ENCODE data around the gene OR52E4.

OR52E4 gene

DNA sequence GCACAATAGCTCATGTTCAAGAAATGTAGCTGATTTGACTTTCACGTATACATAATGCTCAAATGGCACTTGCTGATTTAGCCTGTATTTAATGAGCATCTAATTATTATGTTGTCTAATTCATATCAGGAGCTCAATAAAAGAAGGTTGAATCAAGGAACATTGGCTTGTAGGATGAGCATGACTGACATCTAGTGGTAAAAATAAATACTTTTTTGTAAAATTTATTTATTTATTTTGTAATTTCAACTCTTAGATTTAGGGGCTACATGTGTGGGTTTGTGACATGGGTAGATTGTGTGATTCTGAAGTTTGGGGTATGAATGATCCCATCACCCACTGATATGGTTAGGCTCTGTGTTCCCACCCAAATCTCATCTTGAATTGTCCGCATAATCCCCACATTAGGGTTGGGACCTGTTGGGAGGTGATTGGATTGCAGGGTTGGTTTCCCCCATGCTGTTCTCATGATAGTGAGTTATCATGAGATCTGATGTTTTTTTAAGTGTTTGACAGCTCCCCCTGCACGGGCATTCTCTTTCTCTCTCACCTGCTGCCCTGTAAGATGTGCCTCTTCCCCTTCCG, 10.9 kb downstream of the OR52E4 start:
- in situ Hi-C loops (cut with HindIII; ENCODE audit: low pct_unique_long_range_greater_than_20kb, low sequenced_read_pairs): no loop called here
- peak in 1 of 2 experiments; percentile 9 for DNase-seq (ENCODE audit: low read depth in 1 of 2, low spot score in 1 of 2)
- TF ChIP-seq JUND (IDR thresholded peaks at IDR 0.05; ENCODE audit: low read depth): no peak

DNA sequence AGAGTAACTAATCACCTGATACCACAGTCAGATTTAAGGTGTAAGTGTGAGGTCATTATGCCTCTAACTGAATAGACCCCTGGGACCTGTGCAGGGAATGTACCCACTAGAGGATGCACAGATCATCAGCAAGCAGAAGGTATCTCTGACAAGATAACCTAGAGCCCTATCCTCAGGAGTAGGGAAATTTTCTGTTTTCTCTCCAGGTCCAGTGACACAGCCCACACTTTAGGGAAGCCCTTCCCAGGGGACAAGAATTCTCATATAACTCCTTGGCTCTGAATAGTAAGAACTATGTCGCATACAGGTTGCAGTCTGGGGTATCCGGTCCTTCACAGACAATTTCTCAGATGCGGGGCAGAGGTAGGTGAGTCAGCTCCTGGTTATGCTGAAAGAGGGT, 12.5 kb downstream of the OR52E4 start, which contains the start of gene OR52E5:
OR52E5 (plus strand) TSS at position 301 of the 400 bp plus-strand sequence. CDS start 7,569 bp downstream, outside the sequence.
- in situ Hi-C loops (cut with HindIII; ENCODE audit: low pct_unique_long_range_greater_than_20kb, low sequenced_read_pairs): no loop called here
- no peak for DNase-seq (ENCODE audit: low read depth in 1 of 2, low spot score in 1 of 2)
- TF ChIP-seq JUND (IDR thresholded peaks at IDR 0.05; ENCODE audit: low read depth): no peak

DNA sequence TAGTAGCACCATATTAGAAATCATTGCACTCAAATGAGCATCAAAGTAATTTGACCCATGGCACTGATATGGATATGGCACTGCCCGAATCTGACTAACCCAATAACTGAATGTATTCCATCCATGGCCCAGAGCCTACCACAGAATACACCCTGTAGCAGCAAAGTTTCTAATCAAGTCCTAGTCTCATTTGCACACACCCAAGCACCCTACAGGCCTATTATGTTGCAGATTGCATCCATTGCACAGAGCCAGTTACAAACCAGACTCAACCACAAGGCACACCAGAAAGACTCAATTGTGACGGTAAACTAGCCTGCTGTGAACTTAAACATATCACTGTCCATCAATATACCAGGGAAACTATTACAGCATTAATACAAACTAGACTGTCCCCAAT, 19.1 kb downstream of the OR52E4 start:
- DNase-seq (ENCODE audit: low read depth in 1 of 2, low spot score in 1 of 2): no peak
- TF ChIP-seq JUND (IDR thresholded peaks at IDR 0.05; ENCODE audit: low read depth): no peak
- in situ Hi-C loops (cut with HindIII; ENCODE audit: low pct_unique_long_range_greater_than_20kb, low sequenced_read_pairs): no loop called here

DNA sequence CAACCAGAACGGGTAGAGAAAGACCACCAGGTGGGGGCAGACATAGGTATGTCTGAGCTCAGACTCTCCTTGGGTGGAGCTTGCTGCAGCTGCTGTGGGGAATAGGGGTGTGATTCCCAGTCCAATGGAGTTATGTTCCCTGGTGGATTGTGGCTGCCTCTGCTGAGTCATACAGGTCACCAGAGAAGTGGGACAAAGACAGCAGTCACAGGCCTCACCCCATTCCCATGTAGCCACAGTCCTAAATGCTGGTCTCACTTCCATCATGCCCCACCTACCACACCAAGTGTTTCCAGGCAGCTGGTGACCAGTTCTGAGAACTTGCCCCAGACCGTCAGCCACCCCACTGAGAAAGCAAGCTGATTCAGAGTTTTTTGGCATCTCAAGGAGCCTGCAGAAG, 30.1 kb downstream of the OR52E4 start:
- DNase-seq (ENCODE audit: low read depth in 1 of 2, low spot score in 1 of 2): no peak
- TF ChIP-seq JUND (IDR thresholded peaks at IDR 0.05; ENCODE audit: low read depth): no peak
- in situ Hi-C loops (cut with HindIII; ENCODE audit: low pct_unique_long_range_greater_than_20kb, low sequenced_read_pairs): no loop called here

DNA sequence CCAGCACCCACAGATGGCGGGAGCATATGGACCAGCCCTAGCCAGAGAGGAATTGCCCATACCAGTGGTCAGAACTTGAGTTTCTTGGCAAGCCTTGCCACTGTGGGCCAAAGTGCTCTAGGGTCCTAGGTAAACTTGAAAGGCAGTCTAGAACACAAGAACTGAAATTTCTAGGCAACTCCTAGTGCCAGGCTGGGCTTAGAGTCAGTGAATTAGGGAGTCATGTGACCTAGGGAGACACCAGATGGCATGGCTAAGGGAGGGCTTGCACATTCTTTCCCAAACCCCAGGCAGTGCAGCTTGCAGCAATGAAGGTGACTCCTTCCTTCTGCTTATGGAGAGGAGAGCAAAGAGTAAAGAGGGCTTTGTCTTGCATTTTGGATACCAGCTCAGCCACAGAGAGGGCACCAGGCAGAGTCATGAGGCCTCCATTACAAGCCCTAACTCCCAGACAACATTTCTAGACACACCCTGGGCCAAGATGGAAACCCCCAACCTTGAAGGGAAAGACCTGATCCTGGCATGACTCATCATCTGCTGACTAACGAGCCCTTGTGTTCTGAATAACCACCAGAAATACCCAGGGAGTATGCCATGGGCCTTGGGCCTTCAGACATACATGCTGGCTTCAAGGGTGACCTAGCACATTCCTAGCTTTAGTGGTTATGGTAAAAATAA, 42.5 kb downstream of the OR52E4 start:
- no peak for DNase-seq (ENCODE audit: low read depth in 1 of 2, low spot score in 1 of 2)
- in situ Hi-C loops (cut with HindIII; ENCODE audit: low pct_unique_long_range_greater_than_20kb, low sequenced_read_pairs): no loop called here
- TF ChIP-seq JUND (IDR thresholded peaks at IDR 0.05; ENCODE audit: low read depth): no peak

DNA sequence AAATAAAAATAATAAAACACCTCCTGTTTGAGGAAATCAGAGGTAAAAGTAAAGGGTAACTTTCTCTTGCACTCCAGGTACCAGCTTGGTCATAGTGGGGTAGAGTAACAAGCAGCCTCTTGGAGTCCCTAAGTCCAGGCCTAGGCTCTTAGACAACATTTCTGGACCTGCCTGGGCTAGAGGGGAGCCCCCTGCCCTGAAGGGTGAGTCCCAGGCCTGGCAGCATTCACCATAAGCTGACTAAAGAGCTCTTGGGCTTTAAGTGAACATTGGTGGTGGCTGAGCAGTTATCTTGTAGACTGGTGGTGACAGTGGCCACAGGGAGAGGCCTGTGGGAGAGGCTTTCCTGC, 43.0 kb downstream of the OR52E4 start:
- DNase-seq (ENCODE audit: low read depth in 1 of 2, low spot score in 1 of 2): no peak
- in situ Hi-C loops (cut with HindIII; ENCODE audit: low pct_unique_long_range_greater_than_20kb, low sequenced_read_pairs): no loop called here
- TF ChIP-seq JUND (IDR thresholded peaks at IDR 0.05; ENCODE audit: low read depth): no peak

DNA sequence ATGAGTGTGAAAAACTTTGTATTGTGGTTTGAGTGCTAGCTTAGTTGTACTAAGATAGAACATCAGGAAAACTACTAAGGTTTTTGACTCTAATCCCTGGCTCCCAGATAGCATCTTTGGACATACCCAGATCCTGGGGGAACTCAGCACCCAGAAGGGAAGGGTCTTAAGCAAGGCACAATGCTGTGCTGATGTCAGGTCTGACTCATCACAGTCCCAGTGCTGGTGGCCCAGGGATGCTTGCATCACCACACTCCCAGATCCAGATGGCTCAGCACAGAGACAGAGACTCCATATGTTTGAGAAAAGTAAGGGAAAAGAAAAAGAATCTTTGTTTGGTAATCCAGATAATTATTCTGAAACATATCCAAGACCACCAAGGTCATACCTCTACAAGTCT, 43.4 kb downstream of the OR52E4 start:
- in situ Hi-C loops (cut with HindIII; ENCODE audit: low pct_unique_long_range_greater_than_20kb, low sequenced_read_pairs): no loop called here
- DNase-seq (ENCODE audit: low read depth in 1 of 2, low spot score in 1 of 2): no peak
- TF ChIP-seq JUND (IDR thresholded peaks at IDR 0.05; ENCODE audit: low read depth): no peak

DNA sequence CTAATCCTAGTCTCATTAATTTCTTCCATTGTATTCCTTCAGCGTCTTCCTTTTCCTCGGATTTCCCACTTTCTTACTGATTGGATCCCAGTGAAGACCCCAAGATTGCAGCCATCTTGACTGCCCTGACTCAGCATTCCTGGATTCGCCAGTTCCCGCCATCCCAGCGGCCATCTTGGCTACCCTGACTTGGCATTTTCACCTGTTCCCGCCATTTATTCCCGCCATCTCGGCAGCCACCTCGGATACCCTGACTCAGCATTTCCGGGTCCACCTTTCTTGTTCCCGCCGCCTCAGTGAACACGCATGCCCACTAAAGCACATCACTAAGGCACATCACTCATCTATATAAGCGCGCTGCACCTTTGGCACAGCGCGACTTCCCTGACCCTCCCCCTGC, 47.8 kb downstream of the OR52E4 start:
- TF ChIP-seq JUND (IDR thresholded peaks at IDR 0.05; ENCODE audit: low read depth): no peak
- no peak for DNase-seq (ENCODE audit: low read depth in 1 of 2, low spot score in 1 of 2)
- in situ Hi-C loops (cut with HindIII; ENCODE audit: low pct_unique_long_range_greater_than_20kb, low sequenced_read_pairs): no loop called here

DNA sequence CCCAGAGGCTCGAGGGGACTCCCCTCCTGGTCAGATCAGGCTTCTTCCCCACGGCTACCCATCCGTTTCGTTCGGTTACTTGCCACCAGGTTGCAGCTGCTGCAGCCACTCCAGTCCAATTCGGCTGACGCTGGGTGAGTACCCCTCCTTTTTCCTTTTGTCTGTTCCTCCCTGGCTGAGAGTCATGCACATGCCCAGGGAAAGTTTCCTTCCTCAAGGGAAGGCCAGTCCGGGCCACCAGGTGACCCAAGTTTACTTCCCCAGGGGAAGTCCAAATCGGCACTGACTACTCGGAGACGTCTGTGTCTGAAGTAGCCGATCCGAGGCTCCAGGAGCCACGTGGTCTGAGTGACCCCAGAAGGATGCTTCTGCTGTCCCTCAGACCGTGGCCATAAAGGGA, 48.4 kb downstream of the OR52E4 start:
- TF ChIP-seq JUND (IDR thresholded peaks at IDR 0.05; ENCODE audit: low read depth): no peak
- in situ Hi-C loops (cut with HindIII; ENCODE audit: low pct_unique_long_range_greater_than_20kb, low sequenced_read_pairs): no loop called here
- no peak for DNase-seq (ENCODE audit: low read depth in 1 of 2, low spot score in 1 of 2)

DNA sequence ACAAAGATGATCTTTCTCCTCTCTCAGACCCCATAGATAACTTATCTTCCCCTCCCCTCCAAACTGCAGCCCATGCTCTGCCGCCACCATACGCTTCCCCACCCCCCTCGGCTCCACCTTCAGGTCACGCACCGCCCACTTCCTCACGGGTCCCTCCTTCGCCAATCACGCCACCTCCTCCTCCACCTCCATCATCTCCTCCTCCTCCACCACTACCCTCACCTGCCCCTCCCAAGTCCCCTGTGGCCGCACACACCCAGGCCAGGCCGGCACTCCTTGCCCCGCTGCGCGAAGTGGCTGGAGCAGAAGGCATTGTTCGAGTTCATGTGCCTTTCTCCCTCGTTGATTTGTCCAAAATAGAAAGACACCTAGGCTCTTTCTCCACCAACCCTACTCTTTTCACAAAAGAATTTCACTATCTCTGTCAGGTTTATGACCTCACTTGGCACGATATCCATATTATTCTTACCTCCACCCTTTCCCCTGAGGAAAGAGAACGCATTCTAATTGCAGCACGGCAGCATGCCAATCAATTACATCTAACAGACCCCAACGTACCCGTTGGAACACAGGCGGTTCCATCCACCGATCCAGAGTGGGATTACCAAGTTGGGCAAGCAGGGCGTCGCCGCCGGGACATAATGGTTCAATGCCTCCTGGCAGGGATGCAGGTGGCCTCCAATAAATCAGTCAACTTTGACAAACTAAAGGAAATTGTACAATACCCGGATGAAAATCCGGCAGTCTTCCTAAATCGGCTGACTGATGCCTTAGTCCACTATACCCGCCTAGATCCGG, 49.3 kb downstream of the OR52E4 start:
- in situ Hi-C loops (cut with HindIII; ENCODE audit: low pct_unique_long_range_greater_than_20kb, low sequenced_read_pairs): no loop called here
- no peak for DNase-seq (ENCODE audit: low read depth in 1 of 2, low spot score in 1 of 2)
- TF ChIP-seq JUND (IDR thresholded peaks at IDR 0.05; ENCODE audit: low read depth): no peak

DNA sequence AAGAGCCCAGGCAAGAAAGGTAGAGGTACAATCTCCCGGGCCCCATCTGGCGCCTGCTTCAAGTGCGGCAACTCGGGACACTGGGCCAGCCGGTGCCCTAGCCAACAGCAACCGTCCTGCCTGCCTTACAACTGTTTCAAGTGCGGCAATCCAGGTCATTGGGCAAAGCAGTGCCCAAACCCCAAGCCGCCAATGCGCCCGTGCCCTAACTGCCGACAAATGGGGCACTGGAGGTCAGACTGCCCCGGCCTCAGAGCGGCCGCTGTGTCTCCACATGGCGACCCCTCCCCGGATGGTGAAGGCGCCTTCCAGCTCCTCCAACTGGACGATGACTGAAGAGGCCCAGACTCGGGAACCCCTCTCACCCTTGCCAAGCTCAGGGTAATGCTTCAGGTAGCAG, 50.2 kb downstream of the OR52E4 start:
- in situ Hi-C loops (cut with HindIII; ENCODE audit: low pct_unique_long_range_greater_than_20kb, low sequenced_read_pairs): no loop called here
- no peak for DNase-seq (ENCODE audit: low read depth in 1 of 2, low spot score in 1 of 2)
- no peak for TF ChIP-seq JUND (IDR thresholded peaks at IDR 0.05; ENCODE audit: low read depth)

DNA sequence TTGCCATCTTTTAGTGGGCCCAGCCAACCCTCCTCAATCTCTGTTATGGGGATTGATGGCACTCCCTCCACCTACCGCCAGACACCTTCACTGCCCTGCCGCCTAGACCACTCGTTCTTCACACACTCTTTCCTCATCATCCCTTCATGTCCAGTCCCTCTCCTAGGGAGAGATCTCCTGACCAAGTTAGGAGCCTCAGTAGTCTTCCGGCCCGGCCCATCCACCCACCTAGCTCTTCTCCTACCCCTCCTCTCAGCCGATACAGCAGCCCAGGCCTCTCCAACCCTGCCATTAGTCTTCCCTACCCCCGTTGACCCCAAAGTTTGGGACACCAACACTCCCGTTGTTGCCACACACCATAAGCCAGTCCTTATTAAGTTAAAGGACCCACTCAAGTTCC, 50.6 kb downstream of the OR52E4 start:
- no peak for TF ChIP-seq JUND (IDR thresholded peaks at IDR 0.05; ENCODE audit: low read depth)
- no peak for DNase-seq (ENCODE audit: low read depth in 1 of 2, low spot score in 1 of 2)
- in situ Hi-C loops (cut with HindIII; ENCODE audit: low pct_unique_long_range_greater_than_20kb, low sequenced_read_pairs): no loop called here

DNA sequence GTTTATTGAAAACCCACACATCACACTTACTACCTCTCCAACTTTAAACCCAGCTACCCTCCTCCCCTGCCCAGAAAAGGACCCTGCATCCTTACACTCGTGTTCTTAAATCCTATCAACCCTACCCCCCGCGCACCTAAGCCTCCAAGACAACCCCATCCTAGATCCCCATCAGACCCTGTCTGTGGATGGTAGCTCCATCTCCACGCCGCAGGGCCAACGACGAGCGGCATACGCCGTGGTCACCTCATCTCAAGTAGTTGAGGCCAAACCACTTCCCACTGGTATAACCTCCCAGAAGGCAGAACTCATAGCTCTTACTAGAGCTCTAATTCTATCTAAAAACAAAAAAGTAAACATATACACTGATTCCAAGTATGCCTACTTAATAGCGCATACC, 52.2 kb downstream of the OR52E4 start:
- TF ChIP-seq JUND (IDR thresholded peaks at IDR 0.05; ENCODE audit: low read depth): no peak

More for the DNA sequence above, 52.2 kb downstream of the OR52E4 start:
- in situ Hi-C loops (cut with HindIII; ENCODE audit: low pct_unique_long_range_greater_than_20kb, low sequenced_read_pairs): no loop called here
- DNase-seq (ENCODE audit: low read depth in 1 of 2, low spot score in 1 of 2): no peak
